ENCODE data around the gene NTM. TPM values are rescaled to one million over a fixed set of nuclear protein-coding genes. Genes with fewer than 3 reads are reported as not detected.

Gene NTM
- total RNA-seq, 2 donors from 2014 or later, result 0.26 to 3.6 TPM

- Histone ChIP-seq H3K9me3 (no peaks in the 10 kb centered on the region), H3K27me3 (no peaks in the 10 kb centered on the region), H3K4me3 (no peak overlapping the region), H3K4me1 (no peaks in the 10 kb centered on the region), H3K36me3 (replicated peaks in 1 of 2; ENCODE audit: insufficient read depth in 1 of 2, low read depth in 2 of 2) (no peaks in the 10 kb centered on the region), H3K27ac (no peak overlapping the region)
- intact Hi-C loops (cut with DNase I), result no loop called here
- no peak for ATAC-seq
- TF ChIP-seq CTCF (IDR thresholded peaks at IDR 0.05) (no peak), POLR2A (IDR thresholded peaks at IDR 0.05) (no peak)
- DNase-seq, result no peak
- WGBS, 2 donors, result 82 to 92% methylated on average over 5 of the region's 5 CpGs
These were observed 523.6 kb downstream of the NTM start for GRCh38 chr11:131893988-131894387.

GRCh38 chr11:131894615-131895544 lies 524.5 kb downstream of the NTM start:
- intact Hi-C loops (cut with DNase I), result no loop called here
- no peaks in the 10 kb centered on the region for H3K36me3 ChIP-seq (replicated peaks in 1 of 2; ENCODE audit: insufficient read depth in 1 of 2, low read depth in 2 of 2)
- no peak overlapping the region for H3K27ac ChIP-seq
- 66 to 68% methylated on average over 10 of the region's 10 CpGs for WGBS, 2 donors
- TF ChIP-seq POLR2A (IDR thresholded peaks at IDR 0.05), result no peak
- no peak for TF ChIP-seq CTCF (IDR thresholded peaks at IDR 0.05)
- no peak overlapping the region for H3K4me3 ChIP-seq
- no peak for ATAC-seq
- no peaks in the 10 kb centered on the region for H3K4me1 ChIP-seq
- H3K27me3 ChIP-seq, result no peaks in the 10 kb centered on the region
- DNase-seq, result no peak
- H3K9me3 ChIP-seq, result no peaks in the 10 kb centered on the region

- Histone ChIP-seq H3K36me3 (replicated peaks in 1 of 2; ENCODE audit: insufficient read depth in 1 of 2, low read depth in 2 of 2) (no peaks in the 10 kb centered on the region), H3K4me3 (no peak overlapping the region), H3K27me3 (no peaks in the 10 kb centered on the region), H3K4me1 (no peaks in the 10 kb centered on the region), H3K9me3 (no peaks in the 10 kb centered on the region), H3K27ac (no peak overlapping the region)
- WGBS, 2 donors, result 32 to 48% methylated on average over 2 of the region's 2 CpGs
- no peak for ATAC-seq
- intact Hi-C loops (cut with DNase I), result no loop called here
- DNase-seq, result no peak
- no peak for TF ChIP-seq CTCF (IDR thresholded peaks at IDR 0.05)
- TF ChIP-seq POLR2A (IDR thresholded peaks at IDR 0.05), result no peak
These were observed 525.5 kb downstream of the NTM start for GRCh38 chr11:131895865-131896264.

- no peak for ATAC-seq
- intact Hi-C loops (cut with DNase I), result no loop called here
- no peak overlapping the region for H3K27ac ChIP-seq
- no peak for DNase-seq
- no peak for TF ChIP-seq POLR2A (IDR thresholded peaks at IDR 0.05)
- TF ChIP-seq CTCF (IDR thresholded peaks at IDR 0.05), result no peak
- no peaks in the 10 kb centered on the region for H3K36me3 ChIP-seq (replicated peaks in 1 of 2; ENCODE audit: insufficient read depth in 1 of 2, low read depth in 2 of 2)
- H3K4me1 ChIP-seq, result no peaks in the 10 kb centered on the region
- H3K27me3 ChIP-seq, result no peaks in the 10 kb centered on the region
- H3K9me3 ChIP-seq, result no peaks in the 10 kb centered on the region
- no peak overlapping the region for H3K4me3 ChIP-seq
- WGBS, 2 donors, result 83 to 87% methylated on average over 8 of the region's 8 CpGs
These were observed 526.7 kb downstream of the NTM start for GRCh38 chr11:131896978-131897615.
